IMR-90 (cell line): Measurements from ENCODE around the gene MLLT1.

Source experiments
- BHLHE40 ChIP-seq: fragments of 150-350 bp; IDR thresholded peaks from 2 replicates; pipeline ENCODE4 v1.6.1; 2016; ENCODE audit warnings: mild to moderate bottlenecking, low read depth, low read length
- CEBPB ChIP-seq: IDR thresholded peaks from 2 replicates; pipeline ENCODE4 v1.6.1; 2012; ENCODE audit warnings: low read depth, low read length, improper control_type of control experiment
- CHD1 ChIP-seq: IDR thresholded peaks from 2 replicates; pipeline ENCODE4 v1.6.1; 2012; ENCODE audit warnings: low read depth, low read length, improper control_type of control experiment
- CTCF ChIP-seq: conservative IDR thresholded peaks from 2 replicates; pipeline ENCODE4 v1.5.1; 2012; ENCODE audit warnings: mild to moderate bottlenecking, low read depth, low read length, improper control_type of control experiment
- FOS ChIP-seq: fragments of 150-350 bp; IDR thresholded peaks from 2 replicates; pipeline ENCODE4 v1.6.1; 2016; ENCODE audit warnings: low read depth, low read length
- MAFK ChIP-seq: IDR thresholded peaks from 2 replicates; pipeline ENCODE4 v1.6.1; 2012; ENCODE audit warnings: low read depth, low read length, improper control_type of control experiment
- MXI1 ChIP-seq: IDR thresholded peaks from 2 replicates; pipeline ENCODE4 v1.6.1; 2012; ENCODE audit warnings: low read depth, mild to moderate bottlenecking, low read length, moderate library complexity, borderline replicate concordance
- POLR2A ChIP-seq: IDR thresholded peaks from 2 replicates; pipeline ENCODE4 v1.6.1; 2012; ENCODE audit warnings: mild to moderate bottlenecking, low read depth, low read length
- RCOR1 ChIP-seq: IDR thresholded peaks from 2 replicates; pipeline ENCODE4 v1.6.1; 2012; ENCODE audit warnings: mild to moderate bottlenecking, low read length, improper control_type of control experiment; ENCODE audit not compliant: insufficient replicate concordance
- SMC3 ChIP-seq: fragments of 150-350 bp; IDR thresholded peaks from 2 replicates; pipeline ENCODE4 v1.6.1; 2016; ENCODE audit warnings: low read depth, mild to moderate bottlenecking, antibody characterized with exemption, low read length, moderate library complexity
- USF2 ChIP-seq: fragments of 150-350 bp; IDR thresholded peaks from 2 replicates; pipeline ENCODE4 v1.6.1; 2017; ENCODE audit warnings: mild to moderate bottlenecking, antibody characterized with exemption, low read length, low read depth

DNA sequence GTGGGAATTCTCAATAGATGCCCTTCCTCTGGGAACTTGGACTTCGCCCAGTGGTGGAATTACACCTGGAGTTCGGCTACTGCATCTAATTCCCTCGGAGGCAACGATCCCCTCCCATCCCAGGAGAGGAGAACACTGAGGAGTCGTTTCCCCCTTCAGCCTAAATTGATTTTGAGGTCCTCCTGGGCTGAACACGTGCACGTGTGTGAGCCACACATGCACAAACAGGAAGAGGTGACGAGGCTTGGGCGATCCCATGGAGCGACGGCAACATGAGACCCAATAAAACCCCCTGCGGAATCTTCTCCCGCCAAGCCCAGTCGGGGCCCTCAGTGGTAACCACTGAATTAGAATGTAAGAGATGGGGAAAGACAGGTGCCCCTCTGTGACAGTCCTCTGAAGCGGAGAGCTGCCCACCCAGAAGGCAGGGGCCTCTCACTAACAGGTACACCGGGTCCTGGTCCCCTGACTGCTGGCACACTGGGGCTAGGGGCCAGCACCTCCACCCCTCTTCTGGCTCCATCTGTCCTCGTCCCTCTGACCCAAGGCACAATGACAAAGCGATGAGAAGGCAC lies 4.5 kb downstream of the MLLT1 start:
- no peak for TF ChIP-seq CTCF
- no peak for TF ChIP-seq USF2
- TF ChIP-seq CEBPB = no peak
- TF ChIP-seq MXI1 = no peak
- no peak for TF ChIP-seq MAFK
- TF ChIP-seq CHD1 = no peak
- no peak for TF ChIP-seq POLR2A
- TF ChIP-seq BHLHE40 = no peak
- TF ChIP-seq FOS = no peak
- TF ChIP-seq RCOR1 = no peak
- no peak for TF ChIP-seq SMC3
